Upper lobe of left lung (tissue), 4 donors: ENCODE measurements around the gene SGCD.

ENCODE experiments used
- CTCF ChIP-seq, 6 experiments: fragments of 450-650 bp in 4 of 6; fragments of 200-600 bp in 2 of 6; sonication (generic) in 2 of 6; IDR thresholded peaks; one replicate each; pipeline ENCODE4 v1.5.1; 2016 to 2019; ENCODE audit warnings: antibody characterized with exemption in 6 of 6
- EP300 ChIP-seq, 4 donors: sonication (generic); formaldehyde crosslinking; IDR thresholded peaks; one replicate each; pipeline ENCODE4 v1.5.1; 2017; ENCODE audit warnings: antibody characterized with exemption in 4 of 4, control low read depth in 2 of 4
- POLR2A ChIP-seq, 4 donors: fragments of 450-650 bp; IDR thresholded peaks; one replicate each; pipeline ENCODE4 v1.5.1; 2016 to 2017; ENCODE audit warnings: antibody characterized with exemption in 4 of 4, mild to moderate bottlenecking in 2 of 4
- POLR2AphosphoS5 ChIP-seq, 2 donors: sonication (generic); formaldehyde crosslinking; IDR thresholded peaks; one replicate each; pipeline ENCODE4 v1.5.1; 2017; ENCODE audit warnings: antibody characterized with exemption in 2 of 2

- TF ChIP-seq EP300 (IDR thresholded peaks at IDR 0.05) (no peak), CTCF (IDR thresholded peaks at IDR 0.05) (no peak), POLR2AphosphoS5 (IDR thresholded peaks at IDR 0.05) (no peak), POLR2A (IDR thresholded peaks at IDR 0.05) (no peak)
Measured at GRCh38 chr5:156505101-156505500, 178.1 kb downstream of the SGCD start.
